GM23338 (cell line): ENCODE results near the gene CYP2A7.
"Not testable (repeated sequence)": the region's sequence is repeated elsewhere in the genome, so short reads cannot be mapped to it uniquely, and the experiment has no call there.

Experiments used
- CREB1 ChIP-seq: fragments of 250-450 bp; sonication (Bioruptor Pico); IDR thresholded peaks from 2 replicates; pipeline ENCODE4 v1.5.0; 2020; ENCODE audit warnings: low read depth, mild to moderate bottlenecking, moderate library complexity
- CTCF ChIP-seq, 2 experiments: fragments of 200-600 bp in 1 of 2; sonication (generic) in 1 of 2; conservative IDR thresholded peaks; 2 replicates each; pipeline versions ENCODE4 v1.5.1 to v1.6.1; 2016 to 2017; ENCODE audit warnings: antibody characterized with exemption in 2 of 2, low read depth in 2 of 2, mild to moderate bottlenecking in 2 of 2, moderate library complexity in 1 of 2
- ETS1 ChIP-seq: IDR thresholded peaks from 2 replicates; pipeline ENCODE4 v1.6.1; 2016; ENCODE audit warnings: antibody characterized with exemption
- EZH2 ChIP-seq: fragments of 200-600 bp; sonication (generic); IDR thresholded peaks from one replicate; pipeline ENCODE4 v1.8.0; 2017; ENCODE audit warnings: antibody characterized with exemption, mild to moderate bottlenecking, low read depth; ENCODE audit not compliant: unreplicated experiment
- EZH2phosphoT487 ChIP-seq: fragments of 200-600 bp; sonication (generic); IDR thresholded peaks from one replicate; pipeline ENCODE4 v1.8.1; 2018; ENCODE audit warnings: antibody characterized with exemption; ENCODE audit not compliant: unreplicated experiment
- JUNB ChIP-seq: IDR thresholded peaks from one replicate; pipeline ENCODE4 v1.6.1; 2016; ENCODE audit warnings: antibody characterized with exemption; ENCODE audit not compliant: unreplicated experiment
- NANOG ChIP-seq: IDR thresholded peaks from 2 replicates; pipeline ENCODE4 v1.6.1; 2016; ENCODE audit warnings: antibody characterized with exemption, borderline replicate concordance
- POLR2AphosphoS5 ChIP-seq: IDR thresholded peaks from 2 replicates; pipeline ENCODE4 v1.6.1; 2016; ENCODE audit warnings: antibody characterized with exemption, low read depth
- REST ChIP-seq: IDR thresholded peaks from one replicate; pipeline ENCODE4 v1.6.1; 2018; ENCODE audit warnings: antibody characterized with exemption; ENCODE audit not compliant: unreplicated experiment
- STAT1 ChIP-seq: IDR thresholded peaks from one replicate; pipeline ENCODE4 v1.6.1; 2016; ENCODE audit warnings: antibody characterized with exemption; ENCODE audit not compliant: unreplicated experiment
- ZNF331 ChIP-seq: fragments of 250-450 bp; sonication (Bioruptor Pico); IDR thresholded peaks from 2 replicates; pipeline ENCODE4 v1.5.0; 2020; ENCODE audit warnings: low read depth, mild to moderate bottlenecking, moderate library complexity
- TF ChIP-seq, protein P1 (sequence below): fragments of 250-450 bp; sonication (Bioruptor Pico); IDR thresholded peaks from 2 replicates; pipeline ENCODE4 v1.5.0; 2020; ENCODE audit warnings: mild to moderate bottlenecking, moderate library complexity

DNA sequence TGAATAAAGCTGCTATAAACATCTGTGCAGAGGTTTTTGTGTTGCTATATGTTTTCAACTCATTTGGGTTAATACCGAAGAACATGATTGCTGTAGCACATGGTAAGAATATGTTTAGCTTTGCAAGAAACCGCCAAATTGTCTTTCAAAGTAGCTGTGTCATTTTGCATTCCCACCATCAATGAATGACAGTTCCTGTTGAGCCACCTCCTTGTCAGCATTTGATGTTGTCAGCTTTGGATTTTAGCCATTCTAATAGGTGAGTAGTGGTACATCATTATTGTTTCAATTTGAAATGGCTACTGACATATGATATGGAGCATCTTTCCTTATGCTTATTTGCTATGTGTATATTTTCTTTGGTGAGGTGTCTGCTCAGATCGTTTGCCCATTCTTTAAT is 40.0 kb downstream of the CYP2A7 start:
- not testable (repeated sequence) for TF ChIP-seq CTCF (conservative IDR thresholded peaks at IDR 0.05; ENCODE audit: low read depth in 2 of 2); POLR2AphosphoS5; EZH2phosphoT487; STAT1; EZH2; ETS1; CREB1; REST; JUNB; NANOG; ZNF331 (CRISPR knock-in tag)
- TF ChIP-seq, protein P1, sequence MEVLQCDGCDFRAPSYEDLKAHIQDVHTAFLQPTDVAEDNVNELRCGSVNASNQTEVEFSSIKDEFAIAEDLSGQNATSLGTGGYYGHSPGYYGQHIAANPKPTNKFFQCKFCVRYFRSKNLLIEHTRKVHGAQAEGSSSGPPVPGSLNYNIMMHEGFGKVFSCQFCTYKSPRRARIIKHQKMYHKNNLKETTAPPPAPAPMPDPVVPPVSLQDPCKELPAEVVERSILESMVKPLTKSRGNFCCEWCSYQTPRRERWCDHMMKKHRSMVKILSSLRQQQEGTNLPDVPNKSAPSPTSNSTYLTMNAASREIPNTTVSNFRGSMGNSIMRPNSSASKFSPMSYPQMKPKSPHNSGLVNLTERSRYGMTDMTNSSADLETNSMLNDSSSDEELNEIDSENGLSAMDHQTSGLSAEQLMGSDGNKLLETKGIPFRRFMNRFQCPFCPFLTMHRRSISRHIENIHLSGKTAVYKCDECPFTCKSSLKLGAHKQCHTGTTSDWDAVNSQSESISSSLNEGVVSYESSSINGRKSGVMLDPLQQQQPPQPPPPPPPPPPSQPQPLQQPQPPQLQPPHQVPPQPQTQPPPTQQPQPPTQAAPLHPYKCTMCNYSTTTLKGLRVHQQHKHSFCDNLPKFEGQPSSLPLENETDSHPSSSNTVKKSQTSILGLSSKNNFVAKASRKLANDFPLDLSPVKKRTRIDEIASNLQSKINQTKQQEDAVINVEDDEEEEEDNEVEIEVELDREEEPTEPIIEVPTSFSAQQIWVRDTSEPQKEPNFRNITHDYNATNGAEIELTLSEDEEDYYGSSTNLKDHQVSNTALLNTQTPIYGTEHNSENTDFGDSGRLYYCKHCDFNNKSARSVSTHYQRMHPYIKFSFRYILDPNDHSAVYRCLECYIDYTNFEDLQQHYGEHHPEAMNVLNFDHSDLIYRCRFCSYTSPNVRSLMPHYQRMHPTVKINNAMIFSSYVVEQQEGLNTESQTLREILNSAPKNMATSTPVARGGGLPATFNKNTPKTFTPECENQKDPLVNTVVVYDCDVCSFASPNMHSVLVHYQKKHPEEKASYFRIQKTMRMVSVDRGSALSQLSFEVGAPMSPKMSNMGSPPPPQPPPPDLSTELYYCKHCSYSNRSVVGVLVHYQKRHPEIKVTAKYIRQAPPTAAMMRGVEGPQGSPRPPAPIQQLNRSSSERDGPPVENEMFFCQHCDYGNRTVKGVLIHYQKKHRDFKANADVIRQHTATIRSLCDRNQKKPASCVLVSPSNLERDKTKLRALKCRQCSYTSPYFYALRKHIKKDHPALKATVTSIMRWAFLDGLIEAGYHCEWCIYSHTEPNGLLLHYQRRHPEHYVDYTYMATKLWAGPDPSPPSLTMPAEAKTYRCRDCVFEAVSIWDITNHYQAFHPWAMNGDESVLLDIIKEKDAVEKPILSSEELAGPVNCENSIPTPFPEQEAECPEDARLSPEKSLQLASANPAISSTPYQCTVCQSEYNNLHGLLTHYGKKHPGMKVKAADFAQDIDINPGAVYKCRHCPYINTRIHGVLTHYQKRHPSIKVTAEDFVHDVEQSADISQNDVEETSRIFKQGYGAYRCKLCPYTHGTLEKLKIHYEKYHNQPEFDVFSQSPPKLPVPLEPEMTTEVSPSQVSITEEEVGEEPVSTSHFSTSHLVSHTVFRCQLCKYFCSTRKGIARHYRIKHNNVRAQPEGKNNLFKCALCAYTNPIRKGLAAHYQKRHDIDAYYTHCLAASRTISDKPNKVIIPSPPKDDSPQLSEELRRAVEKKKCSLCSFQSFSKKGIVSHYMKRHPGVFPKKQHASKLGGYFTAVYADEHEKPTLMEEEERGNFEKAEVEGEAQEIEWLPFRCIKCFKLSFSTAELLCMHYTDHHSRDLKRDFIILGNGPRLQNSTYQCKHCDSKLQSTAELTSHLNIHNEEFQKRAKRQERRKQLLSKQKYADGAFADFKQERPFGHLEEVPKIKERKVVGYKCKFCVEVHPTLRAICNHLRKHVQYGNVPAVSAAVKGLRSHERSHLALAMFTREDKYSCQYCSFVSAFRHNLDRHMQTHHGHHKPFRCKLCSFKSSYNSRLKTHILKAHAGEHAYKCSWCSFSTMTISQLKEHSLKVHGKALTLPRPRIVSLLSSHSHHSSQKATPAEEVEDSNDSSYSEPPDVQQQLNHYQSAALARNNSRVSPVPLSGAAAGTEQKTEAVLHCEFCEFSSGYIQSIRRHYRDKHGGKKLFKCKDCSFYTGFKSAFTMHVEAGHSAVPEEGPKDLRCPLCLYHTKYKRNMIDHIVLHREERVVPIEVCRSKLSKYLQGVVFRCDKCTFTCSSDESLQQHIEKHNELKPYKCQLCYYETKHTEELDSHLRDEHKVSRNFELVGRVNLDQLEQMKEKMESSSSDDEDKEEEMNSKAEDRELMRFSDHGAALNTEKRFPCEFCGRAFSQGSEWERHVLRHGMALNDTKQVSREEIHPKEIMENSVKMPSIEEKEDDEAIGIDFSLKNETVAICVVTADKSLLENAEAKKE: not testable (repeated sequence)
